K562 (cell line): ENCODE measurements around the gene LAGE3. TPM values are rescaled to one million over a fixed set of nuclear protein-coding genes. Genes with fewer than 3 reads are reported as not detected.

Experiments used
- ATAC-seq: fragments of 200-7000 bp; cut with Tn5 transposase; 3 replicates; pipeline ENCODE4 v1.9.1; 2020; ENCODE audit warnings: moderate library complexity
- BruUV-seq: library from RNA; stranded (reverse); fragments of 400-500 nt; replicated peaks from 2 replicates; lab custom pipeline; 2021; lab: Mats Ljungman, UMichigan
- CTCF ChIA-PET: fragments of 300-600 bp; formaldehyde crosslinking; extraction: SDS; loops from one replicate; lab custom pipeline; 2021; ENCODE audit warnings: low intra/inter-chr PET ratio; lab: Yijun Ruan, JAX
- POLR2A ChIA-PET: fragments of 300-600, 350-650 bp; sonication (Branson Sonifier 250); formaldehyde crosslinking; extraction: SDS; loops from one replicate; lab custom pipeline; 2021; ENCODE audit warnings: antibody characterized with exemption, inconsistent platforms; lab: Yijun Ruan, JAX
- DNase-seq, 4 experiments: peaks; one replicate each; pipeline versions ENCODE4 v3.0.0 to v3.0.0-alpha.2; 2011 to 2018; ENCODE audit warnings: low spot score in 3 of 4, mixed read lengths in 3 of 4; ENCODE audit errors: extremely low read depth in 1 of 4
- FAIRE-seq: peaks from 2 replicates; lab custom pipeline; 2011; peaks lifted over from hg19 to GRCh38; lab: Jason Lieb, UNC
- H2AFZ ChIP-seq: 2 replicates; pipeline ENCODE4 v1.6.0; 2011; ENCODE audit warnings: low read depth, low read length, control low read depth, inconsistent platforms
- H3K27ac ChIP-seq: fragments of 200-600 bp; 3 replicates; pipeline ENCODE4 v1.8.0; 2011; ENCODE audit warnings: low read depth, mild to moderate bottlenecking, control low read depth, inconsistent platforms, low read length, moderate library complexity, mixed read lengths; ENCODE audit errors: extremely low read depth
- H3K27me3 ChIP-seq, 2 experiments: fragments of 300-600 bp in 1 of 2; 2 replicates in 1 of 2; 3 replicates in 1 of 2; pipeline versions ENCODE4 v1.6.0 to v1.8.0; 2011; ENCODE audit warnings: inconsistent platforms in 2 of 2, low read length in 2 of 2, mild to moderate bottlenecking in 1 of 2, mixed read lengths in 1 of 2, moderate library complexity in 1 of 2; ENCODE audit not compliant: control insufficient read depth in 2 of 2, insufficient read depth in 2 of 2
- H3K36me3 ChIP-seq: fragments of 300-600 bp; 3 replicates; pipeline ENCODE4 v1.8.0; 2011; ENCODE audit warnings: mild to moderate bottlenecking, low read length, inconsistent platforms; ENCODE audit not compliant: control insufficient read depth, insufficient read depth
- H3K4me1 ChIP-seq, 2 experiments: fragments of 200-600 bp in 1 of 2; replicated peaks in 1 of 2; 2 replicates in 1 of 2; 3 replicates in 1 of 2; pipeline versions ENCODE4 v1.5.1 to v1.8.0; 2011; ENCODE audit warnings: inconsistent platforms in 2 of 2, low read length in 2 of 2, mild to moderate bottlenecking in 1 of 2, mixed read lengths in 1 of 2, moderate library complexity in 1 of 2; ENCODE audit not compliant: control insufficient read depth in 2 of 2, insufficient read depth in 2 of 2
- H3K4me2 ChIP-seq: 2 replicates; pipeline ENCODE4 v1.6.1; 2011; ENCODE audit warnings: low read length, control low read depth, inconsistent platforms, mixed read lengths; ENCODE audit not compliant: insufficient read depth
- H3K4me3 ChIP-seq: fragments of 200-600 bp; sonication (generic), shearing (Covaris generic); 2 replicates; pipeline ENCODE4 v1.5.1; 2016; ENCODE audit warnings: control low read depth, inconsistent platforms
- H3K79me2 ChIP-seq: fragments of 200-600 bp; 3 replicates; pipeline ENCODE4 v1.8.0; 2011; ENCODE audit warnings: low read length, inconsistent platforms; ENCODE audit not compliant: control insufficient read depth, insufficient read depth
- H3K9ac ChIP-seq, 2 experiments: 2 replicates each; pipeline versions ENCODE4 v1.6.0 to v1.6.1; 2011; ENCODE audit warnings: low read depth in 2 of 2, low read length in 2 of 2, control low read depth in 1 of 2, inconsistent platforms in 1 of 2, mild to moderate bottlenecking in 1 of 2, mixed read lengths in 1 of 2; ENCODE audit not compliant: insufficient read depth in 1 of 2
- H3K9me1 ChIP-seq: one replicate; pipeline ENCODE4 v1.6.0; 2011; ENCODE audit warnings: inconsistent platforms, mild to moderate bottlenecking, low read length, moderate library complexity; ENCODE audit not compliant: control insufficient read depth, insufficient read depth
- H3K9me3 ChIP-seq: replicated peaks from 2 replicates; pipeline ENCODE4 v1.5.1; 2011; ENCODE audit warnings: low read depth, low read length, inconsistent platforms; ENCODE audit not compliant: control insufficient read depth, insufficient read depth
- H4K20me1 ChIP-seq: replicated peaks from 2 replicates; pipeline ENCODE4 v1.6.1; 2011; ENCODE audit warnings: low read length, inconsistent platforms, mixed read lengths; ENCODE audit not compliant: control insufficient read depth, insufficient read depth
- CBFB ChIP-seq: sonication (generic); formaldehyde crosslinking; IDR thresholded peaks from 2 replicates; pipeline ENCODE4 v1.4.0; 2020; ENCODE audit warnings: mild to moderate bottlenecking, missing genetic modification reagents
- FOXM1 ChIP-seq, 2 experiments: fragments of 450-650 bp in 1 of 2; sonication (generic) in 1 of 2; formaldehyde crosslinking in 1 of 2; IDR thresholded peaks; 2 replicates each; pipeline versions ENCODE4 v1.6.1 to v1.9.0; 2017 to 2022; ENCODE audit warnings: low read depth in 2 of 2, mild to moderate bottlenecking in 2 of 2, missing genetic modification reagents in 1 of 2, moderate library complexity in 1 of 2
- JUND ChIP-seq, 2 experiments: IDR thresholded peaks; 2 replicates in 1 of 2; 3 replicates in 1 of 2; pipeline ENCODE4 v1.6.1; 2011; ENCODE audit warnings: borderline replicate concordance in 2 of 2, low read depth in 2 of 2, low read length in 2 of 2, improper control_type of control experiment in 1 of 2, missing biosample characterization in 1 of 2, missing genetic modification characterization in 1 of 2, missing genetic modification reagents in 1 of 2
- KDM5B ChIP-seq: fragments of 200-600 bp; sonication (generic); IDR thresholded peaks from 2 replicates; pipeline ENCODE4 v1.6.1; 2012; ENCODE audit warnings: low read depth, mild to moderate bottlenecking, moderate library complexity, low read length, control low read depth, inconsistent platforms; ENCODE audit not compliant: insufficient replicate concordance
- ZBTB7A ChIP-seq: IDR thresholded peaks from 2 replicates; pipeline ENCODE4 v1.6.1; 2011; ENCODE audit warnings: low read depth, mild to moderate bottlenecking, low read length, moderate library complexity, borderline replicate concordance; ENCODE audit not compliant: control insufficient read depth
- ZEB2 ChIP-seq: fragments of 450-650 bp; IDR thresholded peaks from 2 replicates; pipeline ENCODE4 v1.6.1; 2016
- WGBS: fragments of 100-300 bp; shearing (Covaris generic); methylation state at CpG from one replicate; pipeline ENCODE4 v1.1.6; 2016; ENCODE audit warnings: low coverage, mixed read lengths; ENCODE audit not compliant: insufficient coverage; ENCODE audit errors: missing lambda C conversion rate; 5-methylcytosine and 5-hydroxymethylcytosine counted together
- in situ Hi-C: fragments of 300-500 bp; cut with MboI; formaldehyde crosslinking; loops from 4 replicates; pipeline ENCODE4 v1.15.0; 2018; ENCODE audit warnings: inconsistent platforms, mixed read lengths
- intact Hi-C: fragments of 100-400 bp; cut with micrococcal nuclease; formaldehyde crosslinking; loops from 2 replicates; pipeline ENCODE4 v1.14.2; 2022
- polyA plus RNA-seq, 8 experiments: library from polyadenylated mRNA; depleted of rRNA in 4 of 8; stranded (reverse) in 5 of 8; unstranded in 3 of 8; fragments of >200 nt; fragmentation: Nextera tagmentation in 2 of 8; fragmentation: Illumina TruSeq in 1 of 8; extraction: Ambion mirVana in 2 of 8; extraction: Trizol in 1 of 8; gene quantifications; 2 replicates each; pipeline versions ENCODE4 v1.2.1 to v1.2.3, GENCODE V29; 2011 to 2014; ENCODE audit warnings: inconsistent platforms in 1 of 8, missing spikeins in 1 of 8
- total RNA-seq, 7 experiments: library from RNA; depleted of rRNA in 6 of 7; stranded (reverse); fragments of >200 nt in 6 of 7; fragmentation: Illumina TruSeq in 2 of 7; extraction: Trizol in 2 of 7; gene quantifications; 2 replicates each; pipeline versions ENCODE4 v1.2.1 to v1.2.3, GENCODE V29; 2011 to 2021; ENCODE audit warnings: low replicate concordance in 1 of 7
- TF ChIP-seq, protein P1 (sequence below): fragments of 450-650 bp; IDR thresholded peaks from 2 replicates; pipeline ENCODE4 v1.6.1; 2016; ENCODE audit warnings: mild to moderate bottlenecking, moderate library complexity

The LAGE3 gene
- total and polyA plus RNA-seq, 9 of the 15 experiments (the other 6 are each of a cell fraction or from before 2014, with no cell fraction given), result 28.2 to 125 (median 35.8) TPM

GRCh38 chrX:154515090-154515965 is 36.2 kb upstream of the LAGE3 start:
- H3K79me2 ChIP-seq, result peaks cover 25% of the 10 kb centered on the region
- peak overlapping the region; percentile 94 for H3K27ac ChIP-seq
- H3K36me3 ChIP-seq, result peaks cover 19% of the 10 kb centered on the region; the same call in 2 of the 3 replicates
- H4K20me1 ChIP-seq, result no peaks in the 10 kb centered on the region; the same call in 1 of the 2 replicates
- H3K4me2 ChIP-seq, result peak overlapping the region; percentile 95
- peak; percentile 33 for ATAC-seq
- no peaks in the 10 kb centered on the region for H3K9me1 ChIP-seq
- peak overlapping the region; percentile 89 for H3K4me3 ChIP-seq
- POLR2A ChIA-PET, result interaction anchor here (0.9 to 1.3 kb wide), 4 partner anchors 10 to 33 kb away, joined by 3 read pairs; partner anchors contain the start of gene SLC10A3
- peak; percentile 6 for FAIRE-seq
- H3K27me3 ChIP-seq, result no peaks in the 10 kb centered on the region
- H3K4me1 ChIP-seq, result peaks cover 19 to 41% of the 10 kb centered on the region in 2 experiments; a peak in 4 of 5 replicates
- in situ Hi-C loops (no loop called here), intact Hi-C loops (loop anchor here (5.0 kb wide), 1 partner anchor 33 kb away; no protein-coding TSS in a partner anchor)
- BruUV-seq, result TSS peak; percentile 65
- H2AFZ ChIP-seq, result peak overlapping the region; percentile 76
- no peaks in the 10 kb centered on the region for H3K9me3 ChIP-seq
- peak in 1 of 4 experiments; percentile 65 for DNase-seq
- 11% methylated on average over 26 of the region's 34 CpGs for WGBS
- CTCF ChIA-PET, result no interaction called here
- H3K9ac ChIP-seq, result peak overlapping the region; percentile 89 to 98
- TF ChIP-seq CBFB (CRISPR knock-in tag) (no peak), KDM5B (peak; percentile 6), ZBTB7A (peak; percentile 52; the same call in 1 of the 2 replicates), JUND (IDR thresholded peaks at IDR 0.05; ENCODE audit: borderline replicate concordance, low read depth, low read length) (no peak), JUND (tag; IDR thresholded peaks at IDR 0.05; ENCODE audit: borderline replicate concordance, low read depth, low read length) (no peak), ZEB2 (peak; percentile 61; the same call in 1 of the 2 replicates), FOXM1 (IDR thresholded peaks at IDR 0.05; ENCODE audit: low read depth) (no peak), FOXM1 (CRISPR knock-in tag; IDR thresholded peaks at IDR 0.05; ENCODE audit: low read depth) (0 out of 2 replicates have a peak, but pooled peaks have one; percentile 45)
- TF ChIP-seq, protein P1, sequence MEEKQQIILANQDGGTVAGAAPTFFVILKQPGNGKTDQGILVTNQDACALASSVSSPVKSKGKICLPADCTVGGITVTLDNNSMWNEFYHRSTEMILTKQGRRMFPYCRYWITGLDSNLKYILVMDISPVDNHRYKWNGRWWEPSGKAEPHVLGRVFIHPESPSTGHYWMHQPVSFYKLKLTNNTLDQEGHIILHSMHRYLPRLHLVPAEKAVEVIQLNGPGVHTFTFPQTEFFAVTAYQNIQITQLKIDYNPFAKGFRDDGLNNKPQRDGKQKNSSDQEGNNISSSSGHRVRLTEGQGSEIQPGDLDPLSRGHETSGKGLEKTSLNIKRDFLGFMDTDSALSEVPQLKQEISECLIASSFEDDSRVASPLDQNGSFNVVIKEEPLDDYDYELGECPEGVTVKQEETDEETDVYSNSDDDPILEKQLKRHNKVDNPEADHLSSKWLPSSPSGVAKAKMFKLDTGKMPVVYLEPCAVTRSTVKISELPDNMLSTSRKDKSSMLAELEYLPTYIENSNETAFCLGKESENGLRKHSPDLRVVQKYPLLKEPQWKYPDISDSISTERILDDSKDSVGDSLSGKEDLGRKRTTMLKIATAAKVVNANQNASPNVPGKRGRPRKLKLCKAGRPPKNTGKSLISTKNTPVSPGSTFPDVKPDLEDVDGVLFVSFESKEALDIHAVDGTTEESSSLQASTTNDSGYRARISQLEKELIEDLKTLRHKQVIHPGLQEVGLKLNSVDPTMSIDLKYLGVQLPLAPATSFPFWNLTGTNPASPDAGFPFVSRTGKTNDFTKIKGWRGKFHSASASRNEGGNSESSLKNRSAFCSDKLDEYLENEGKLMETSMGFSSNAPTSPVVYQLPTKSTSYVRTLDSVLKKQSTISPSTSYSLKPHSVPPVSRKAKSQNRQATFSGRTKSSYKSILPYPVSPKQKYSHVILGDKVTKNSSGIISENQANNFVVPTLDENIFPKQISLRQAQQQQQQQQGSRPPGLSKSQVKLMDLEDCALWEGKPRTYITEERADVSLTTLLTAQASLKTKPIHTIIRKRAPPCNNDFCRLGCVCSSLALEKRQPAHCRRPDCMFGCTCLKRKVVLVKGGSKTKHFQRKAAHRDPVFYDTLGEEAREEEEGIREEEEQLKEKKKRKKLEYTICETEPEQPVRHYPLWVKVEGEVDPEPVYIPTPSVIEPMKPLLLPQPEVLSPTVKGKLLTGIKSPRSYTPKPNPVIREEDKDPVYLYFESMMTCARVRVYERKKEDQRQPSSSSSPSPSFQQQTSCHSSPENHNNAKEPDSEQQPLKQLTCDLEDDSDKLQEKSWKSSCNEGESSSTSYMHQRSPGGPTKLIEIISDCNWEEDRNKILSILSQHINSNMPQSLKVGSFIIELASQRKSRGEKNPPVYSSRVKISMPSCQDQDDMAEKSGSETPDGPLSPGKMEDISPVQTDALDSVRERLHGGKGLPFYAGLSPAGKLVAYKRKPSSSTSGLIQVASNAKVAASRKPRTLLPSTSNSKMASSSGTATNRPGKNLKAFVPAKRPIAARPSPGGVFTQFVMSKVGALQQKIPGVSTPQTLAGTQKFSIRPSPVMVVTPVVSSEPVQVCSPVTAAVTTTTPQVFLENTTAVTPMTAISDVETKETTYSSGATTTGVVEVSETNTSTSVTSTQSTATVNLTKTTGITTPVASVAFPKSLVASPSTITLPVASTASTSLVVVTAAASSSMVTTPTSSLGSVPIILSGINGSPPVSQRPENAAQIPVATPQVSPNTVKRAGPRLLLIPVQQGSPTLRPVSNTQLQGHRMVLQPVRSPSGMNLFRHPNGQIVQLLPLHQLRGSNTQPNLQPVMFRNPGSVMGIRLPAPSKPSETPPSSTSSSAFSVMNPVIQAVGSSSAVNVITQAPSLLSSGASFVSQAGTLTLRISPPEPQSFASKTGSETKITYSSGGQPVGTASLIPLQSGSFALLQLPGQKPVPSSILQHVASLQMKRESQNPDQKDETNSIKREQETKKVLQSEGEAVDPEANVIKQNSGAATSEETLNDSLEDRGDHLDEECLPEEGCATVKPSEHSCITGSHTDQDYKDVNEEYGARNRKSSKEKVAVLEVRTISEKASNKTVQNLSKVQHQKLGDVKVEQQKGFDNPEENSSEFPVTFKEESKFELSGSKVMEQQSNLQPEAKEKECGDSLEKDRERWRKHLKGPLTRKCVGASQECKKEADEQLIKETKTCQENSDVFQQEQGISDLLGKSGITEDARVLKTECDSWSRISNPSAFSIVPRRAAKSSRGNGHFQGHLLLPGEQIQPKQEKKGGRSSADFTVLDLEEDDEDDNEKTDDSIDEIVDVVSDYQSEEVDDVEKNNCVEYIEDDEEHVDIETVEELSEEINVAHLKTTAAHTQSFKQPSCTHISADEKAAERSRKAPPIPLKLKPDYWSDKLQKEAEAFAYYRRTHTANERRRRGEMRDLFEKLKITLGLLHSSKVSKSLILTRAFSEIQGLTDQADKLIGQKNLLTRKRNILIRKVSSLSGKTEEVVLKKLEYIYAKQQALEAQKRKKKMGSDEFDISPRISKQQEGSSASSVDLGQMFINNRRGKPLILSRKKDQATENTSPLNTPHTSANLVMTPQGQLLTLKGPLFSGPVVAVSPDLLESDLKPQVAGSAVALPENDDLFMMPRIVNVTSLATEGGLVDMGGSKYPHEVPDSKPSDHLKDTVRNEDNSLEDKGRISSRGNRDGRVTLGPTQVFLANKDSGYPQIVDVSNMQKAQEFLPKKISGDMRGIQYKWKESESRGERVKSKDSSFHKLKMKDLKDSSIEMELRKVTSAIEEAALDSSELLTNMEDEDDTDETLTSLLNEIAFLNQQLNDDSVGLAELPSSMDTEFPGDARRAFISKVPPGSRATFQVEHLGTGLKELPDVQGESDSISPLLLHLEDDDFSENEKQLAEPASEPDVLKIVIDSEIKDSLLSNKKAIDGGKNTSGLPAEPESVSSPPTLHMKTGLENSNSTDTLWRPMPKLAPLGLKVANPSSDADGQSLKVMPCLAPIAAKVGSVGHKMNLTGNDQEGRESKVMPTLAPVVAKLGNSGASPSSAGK, result peak; percentile 46; the same call in 1 of the 2 replicates
